H1 (cell line): ENCODE data around the gene TAF13. TPM values are rescaled to one million over a fixed set of nuclear protein-coding genes. Genes with fewer than 3 reads are reported as not detected.

Source experiments
- CTCF ChIA-PET: fragments of 300-600 bp; sonication (Branson Sonifier 250); formaldehyde crosslinking; loops from one replicate; lab custom pipeline; 2021; ENCODE audit not compliant: partially characterized antibody; lab: Charles Lee
- POLR2A ChIA-PET: fragments of 300-600 bp; sonication (Branson Sonifier 250); formaldehyde crosslinking; loops from one replicate; lab custom pipeline; 2021; ENCODE audit warnings: inconsistent platforms; ENCODE audit not compliant: partially characterized antibody; lab: Charles Lee
- DNase-seq, 2 experiments: peaks; one replicate each; pipeline versions ENCODE4 v3.0.0 to v3.0.0-alpha.2; 2010 to 2022; ENCODE audit warnings: low spot score in 2 of 2, low read depth in 1 of 2, mixed read lengths in 1 of 2
- FAIRE-seq: peaks from 2 replicates; lab custom pipeline; 2011; peaks lifted over from hg19 to GRCh38; lab: Jason Lieb, UNC
- H2AFZ ChIP-seq: 2 replicates; pipeline ENCODE4 v1.8.1; 2012; ENCODE audit warnings: low read length, inconsistent platforms
- H2AK5ac ChIP-seq: 2 replicates; pipeline ENCODE4 v1.6.1; 2013; ENCODE audit warnings: low read depth, low read length
- H2BK120ac ChIP-seq: replicated peaks from 2 replicates; pipeline ENCODE3; 2013; ENCODE audit warnings: low read depth, low read length, inconsistent platforms
- H2BK12ac ChIP-seq: 2 replicates; pipeline ENCODE4 v1.6.1; 2013; ENCODE audit warnings: low read depth, low read length
- H2BK15ac ChIP-seq: 2 replicates; pipeline ENCODE4 v1.6.1; 2013; ENCODE audit warnings: low read length
- H2BK20ac ChIP-seq: 2 replicates; pipeline ENCODE4 v1.6.1; 2013; ENCODE audit warnings: low read length
- H2BK5ac ChIP-seq: 2 replicates; pipeline ENCODE4 v1.6.1; 2013; ENCODE audit warnings: low read depth, low read length
- H3K14ac ChIP-seq: 2 replicates; pipeline ENCODE4 v1.6.1; 2013; ENCODE audit warnings: inconsistent platforms; ENCODE audit not compliant: insufficient read length
- H3K18ac ChIP-seq: 2 replicates; pipeline ENCODE4 v1.6.1; 2013; ENCODE audit warnings: low read length; ENCODE audit errors: extremely low read depth
- H3K23ac ChIP-seq: 2 replicates; pipeline ENCODE4 v1.6.1; 2013; ENCODE audit warnings: inconsistent platforms; ENCODE audit not compliant: insufficient read length
- H3K23me2 ChIP-seq: 2 replicates; pipeline ENCODE4 v1.6.1; 2013; ENCODE audit warnings: low read depth, low read length
- H3K27ac ChIP-seq: 2 replicates; pipeline ENCODE4 v1.6.1; 2011; ENCODE audit warnings: low read depth, low read length, inconsistent platforms
- H3K27me3 ChIP-seq, 4 experiments: replicated peaks in 1 of 4; 1 replicate in 1 of 4; 2 replicates in 3 of 4; pipeline versions ENCODE4 v1.6.1 to v1.8.1; 2011 to 2013; ENCODE audit warnings: low read length in 3 of 4, mild to moderate bottlenecking in 3 of 4, inconsistent platforms in 2 of 4, mixed read lengths in 2 of 4, moderate library complexity in 1 of 4; ENCODE audit not compliant: control insufficient read depth in 3 of 4, insufficient read depth in 3 of 4; ENCODE audit errors: extremely low read depth in 1 of 4
- H3K36me3 ChIP-seq, 4 experiments: 2 replicates each; pipeline versions ENCODE4 v1.6.1 to v1.8.1; 2011 to 2013; ENCODE audit warnings: mild to moderate bottlenecking in 4 of 4, low read length in 3 of 4, moderate library complexity in 2 of 4, control low read depth in 1 of 4, inconsistent platforms in 1 of 4; ENCODE audit not compliant: insufficient read depth in 4 of 4, control insufficient read depth in 2 of 4
- H3K4ac ChIP-seq: replicated peaks from 2 replicates; pipeline ENCODE3; 2013; ENCODE audit warnings: low read length, low read depth, mixed read lengths, inconsistent platforms; ENCODE audit not compliant: insufficient read length
- H3K4me1 ChIP-seq, 4 experiments: replicated peaks in 1 of 4; 1 replicate in 1 of 4; 2 replicates in 3 of 4; pipeline versions ENCODE4 v1.6.1 to v1.8.1; 2011 to 2013; ENCODE audit warnings: low read length in 3 of 4, inconsistent platforms in 2 of 4, mixed read lengths in 1 of 4; ENCODE audit not compliant: insufficient read depth in 4 of 4, control insufficient read depth in 3 of 4
- H3K4me2 ChIP-seq, 2 experiments: 2 replicates each; pipeline versions ENCODE4 v1.6.1 to v1.8.1; 2011 to 2013; ENCODE audit warnings: low read depth in 2 of 2, low read length in 2 of 2, control low read depth in 1 of 2, inconsistent platforms in 1 of 2, mild to moderate bottlenecking in 1 of 2; ENCODE audit not compliant: insufficient read depth in 1 of 2
- H3K4me3 ChIP-seq, 4 experiments: fragments of 200-600, 300-600 bp in 1 of 4; sonication (generic), shearing (Covaris generic), sonication (Bioruptor Twin) in 1 of 4; 2 replicates each; pipeline versions ENCODE4 v1.5.1 to v1.8.1; 2011 to 2016; ENCODE audit warnings: low read length in 4 of 4, low read depth in 3 of 4, control low read depth in 2 of 4, inconsistent platforms in 2 of 4, mild to moderate bottlenecking in 2 of 4, mixed read lengths in 1 of 4, moderate library complexity in 1 of 4; ENCODE audit not compliant: insufficient read depth in 2 of 4; ENCODE audit errors: extremely low read depth in 1 of 4
- H3K56ac ChIP-seq: replicated peaks from 2 replicates; pipeline ENCODE3; 2013; ENCODE audit warnings: low read depth, mild to moderate bottlenecking, mixed read lengths, low read length, inconsistent platforms; ENCODE audit not compliant: insufficient read length
- H3K79me1 ChIP-seq: 2 replicates; pipeline ENCODE4 v1.6.1; 2013; ENCODE audit warnings: low read depth, low read length, control low read depth
- H3K79me2 ChIP-seq, 2 experiments: 2 replicates each; pipeline versions ENCODE4 v1.6.1 to v1.8.1; 2012 to 2013; ENCODE audit warnings: low read length in 2 of 2, mild to moderate bottlenecking in 2 of 2, inconsistent platforms in 1 of 2; ENCODE audit not compliant: insufficient read depth in 2 of 2, control insufficient read depth in 1 of 2
- H3K9ac ChIP-seq, 4 experiments: replicated peaks in 1 of 4; 1 replicate in 1 of 4; 2 replicates in 3 of 4; pipeline versions ENCODE4 v1.6.1 to v1.8.1; 2011 to 2013; ENCODE audit warnings: low read depth in 3 of 4, low read length in 3 of 4, control low read depth in 2 of 4, mild to moderate bottlenecking in 2 of 4, moderate library complexity in 2 of 4, inconsistent platforms in 1 of 4; ENCODE audit errors: extremely low read depth in 1 of 4
- H3K9me3 ChIP-seq, 2 experiments: 2 replicates each; pipeline versions ENCODE4 v1.6.1 to v1.8.1; 2012 to 2013; ENCODE audit warnings: mild to moderate bottlenecking in 2 of 2, moderate library complexity in 2 of 2, control low read depth in 1 of 2, inconsistent platforms in 1 of 2, low read depth in 1 of 2, low read length in 1 of 2, mixed read lengths in 1 of 2; ENCODE audit not compliant: insufficient read depth in 2 of 2
- H4K20me1 ChIP-seq, 2 experiments: replicated peaks in 1 of 2; 2 replicates each; pipeline versions ENCODE3 to v1.8.1; 2011 to 2013; ENCODE audit warnings: inconsistent platforms in 2 of 2, low read length in 2 of 2, mild to moderate bottlenecking in 1 of 2; ENCODE audit not compliant: insufficient read depth in 2 of 2, control insufficient read depth in 1 of 2
- H4K5ac ChIP-seq: 2 replicates; pipeline ENCODE4 v1.6.1; 2013; ENCODE audit warnings: low read length, low read depth, mixed read lengths, inconsistent platforms; ENCODE audit not compliant: insufficient read length
- H4K8ac ChIP-seq: 2 replicates; pipeline ENCODE4 v1.8.0; 2013; ENCODE audit warnings: mild to moderate bottlenecking, moderate library complexity, low read length, inconsistent platforms; ENCODE audit not compliant: insufficient read depth; ENCODE audit errors: extremely low read depth
- H4K91ac ChIP-seq: replicated peaks from 2 replicates; pipeline ENCODE3; 2013; ENCODE audit warnings: low read length, mixed read lengths, inconsistent platforms; ENCODE audit not compliant: insufficient read length
- CEBPB ChIP-seq: IDR thresholded peaks from 2 replicates; pipeline ENCODE4 v1.6.1; 2012; ENCODE audit warnings: low read depth, low read length
- POLR2AphosphoS5 ChIP-seq: IDR thresholded peaks from 2 replicates; pipeline ENCODE4 v1.6.1; 2011; ENCODE audit warnings: low read depth, low read length
- WGBS, 2 experiments: shearing (Covaris generic) in 1 of 2; methylation state at CpG; one replicate each; pipeline versions ENCODE4 v1.1.6 to v1.1.7; 2013 to 2015; ENCODE audit warnings: low lambda C conversion rate in 2 of 2, mixed read lengths in 2 of 2, inconsistent platforms in 1 of 2, low coverage in 1 of 2, missing lambda C conversion rate in 1 of 2; ENCODE audit not compliant: insufficient replicate concordance in 2 of 2, insufficient coverage in 1 of 2, insufficient read length in 1 of 2; ENCODE audit errors: extremely low coverage in 1 of 2, missing lambda C conversion rate in 1 of 2; 5-methylcytosine and 5-hydroxymethylcytosine counted together
- polyA plus RNA-seq, 7 experiments: library from polyadenylated mRNA; depleted of rRNA in 3 of 7; stranded (reverse) in 5 of 7; unstranded in 2 of 7; fragments of >200 nt in 5 of 7; fragments of 200-250 nt in 2 of 7; gene quantifications; 1 replicate in 5 of 7; 2 replicates in 1 of 7; 4 replicates in 1 of 7; pipeline versions ENCODE4 v1.2.1 to v1.2.3, GENCODE V29; 2011 to 2013; ENCODE audit warnings: missing spikeins in 2 of 7, mixed read lengths in 2 of 7
- total RNA-seq: library from RNA; stranded (reverse); fragmentation: NEBNext Ultra II Directional; extraction: Animal tissue kit (Norgen Biotek cat#: 25700); gene quantifications from 2 replicates; pipeline ENCODE4 v1.2.1, GENCODE V29; 2021
- TF ChIP-seq, protein P1 (sequence below): IDR thresholded peaks from 2 replicates; pipeline ENCODE4 v1.6.1; 2011; ENCODE audit warnings: low read length, improper control_type of control experiment

TAF13 gene
- total and polyA plus RNA-seq, 2 of the 8 experiments (the other 6 are each of a cell fraction or from before 2014, with no cell fraction given): 13.1 to 41.7 TPM

DNA sequence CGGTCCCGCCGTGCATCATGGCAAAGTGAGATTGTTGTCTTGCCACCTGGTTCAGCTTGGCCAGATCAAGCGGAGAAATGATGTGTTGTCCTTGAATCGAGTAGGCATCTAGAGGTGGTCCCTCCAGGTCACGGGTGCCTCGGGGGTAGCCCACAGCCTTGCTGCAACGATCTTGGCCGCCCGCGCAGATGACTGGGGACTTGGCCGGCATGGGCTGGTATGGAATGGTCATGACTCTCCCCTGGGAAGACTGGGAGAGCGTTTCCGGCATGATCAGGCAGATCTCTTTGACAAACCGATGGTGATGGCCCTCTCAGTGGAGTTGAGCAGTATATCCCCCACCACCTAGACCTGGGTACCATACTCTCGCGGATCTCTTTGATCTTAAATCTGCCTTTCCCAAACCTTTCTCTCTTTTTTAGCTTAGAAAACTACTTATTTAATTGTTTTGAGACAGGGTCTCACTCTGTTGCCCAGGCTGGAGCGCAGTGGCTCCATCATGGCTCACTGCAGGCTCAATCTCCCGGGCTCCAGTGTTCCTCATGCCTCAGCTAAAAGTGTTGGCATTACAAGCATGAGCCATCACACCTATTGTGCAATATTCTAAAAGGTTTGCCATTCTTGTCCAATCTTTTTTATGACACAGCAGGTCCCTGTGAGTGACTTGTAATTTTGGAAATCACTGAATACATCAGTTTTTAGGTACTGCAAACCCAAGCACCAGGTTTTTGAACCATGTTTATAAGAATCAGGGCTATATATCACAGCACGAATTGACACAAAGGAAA lies 28.8 kb upstream of the TAF13 start:
- Histone ChIP-seq H2AFZ (no peak overlapping the region), H3K36me3 (peaks cover 0 to 3% (median 0%) of the 10 kb centered on the region in 4 experiments; a peak in 1 of 8 replicates), H2AK5ac (no peak overlapping the region), H3K9me3 (no peaks in the 10 kb centered on the region), H3K9ac (no peak overlapping the region), H4K5ac (no peak overlapping the region), H4K91ac (no peak overlapping the region), H2BK20ac (no peak overlapping the region), H3K79me1 (no peaks in the 10 kb centered on the region), H3K4me1 (no peaks in the 10 kb centered on the region), H3K18ac (no peak overlapping the region; the same call in 1 of the 2 replicates), H2BK12ac (no peak overlapping the region), H3K27ac (no peak overlapping the region), H2BK15ac (no peak overlapping the region), H2BK5ac (no peak overlapping the region), H4K20me1 (peaks cover 0 to 1% of the 10 kb centered on the region in 2 experiments), H3K79me2 (peaks cover 0 to 16% of the 10 kb centered on the region in 2 experiments; a peak in 2 of 4 replicates), H3K27me3 (no peaks in the 10 kb centered on the region; a peak in 1 of 7 replicates), H3K23ac (no peak overlapping the region), H3K4ac (no peak overlapping the region), H3K14ac (no peak overlapping the region), H3K23me2 (no peaks in the 10 kb centered on the region; the same call in none of the 2 replicates), H3K4me2 (no peak overlapping the region), H2BK120ac (no peak overlapping the region), H3K56ac (no peak overlapping the region), H4K8ac (no peak overlapping the region), H3K4me3 (no peak overlapping the region)
- DNase-seq (no peak), FAIRE-seq (no peak)
- CTCF ChIA-PET: interaction anchor here (1.4 to 2.9 kb wide), 3 partner anchors 8 to 173 kb away, joined by 3 to 11 read pairs (median 4); a partner anchor contains a TSS
- TF ChIP-seq CEBPB (peak; percentile 66; the same call in 1 of the 2 replicates), POLR2AphosphoS5 (0 out of 2 replicates have a peak, but pooled peaks have one; percentile 42)
- TF ChIP-seq, protein P1, sequence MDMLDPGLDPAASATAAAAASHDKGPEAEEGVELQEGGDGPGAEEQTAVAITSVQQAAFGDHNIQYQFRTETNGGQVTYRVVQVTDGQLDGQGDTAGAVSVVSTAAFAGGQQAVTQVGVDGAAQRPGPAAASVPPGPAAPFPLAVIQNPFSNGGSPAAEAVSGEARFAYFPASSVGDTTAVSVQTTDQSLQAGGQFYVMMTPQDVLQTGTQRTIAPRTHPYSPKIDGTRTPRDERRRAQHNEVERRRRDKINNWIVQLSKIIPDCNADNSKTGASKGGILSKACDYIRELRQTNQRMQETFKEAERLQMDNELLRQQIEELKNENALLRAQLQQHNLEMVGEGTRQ: no peak
- WGBS, 2 experiments: 90% methylated on average over 20 of the region's 20 CpGs; no CpG with 5 or more reads in 1 of the 2 experiments
- POLR2A ChIA-PET: interaction anchor here (0.7 to 2.1 kb wide), 10 partner anchors 10 to 102 kb away, joined by 3 to 5 read pairs (median 3); partner anchors contain the start of genes ELAPOR1 and TAF13
